Adipocyte (in vitro differentiated cells): Measurements from ENCODE around the gene TMX2.
"Not testable (repeated sequence)": the region's sequence is repeated elsewhere in the genome, so short reads cannot be mapped to it uniquely, and the experiment has no call there.

Experiments
- DNase-seq: peaks from one replicate; pipeline ENCODE4 v3.0.0-alpha.2; 2015; ENCODE audit warnings: low read depth
- H3K27me3 ChIP-seq: replicated peaks from 2 replicates; pipeline ENCODE4 v1.7.0; 2013; ENCODE audit warnings: mild to moderate bottlenecking, low read length, moderate library complexity; ENCODE audit not compliant: control insufficient read depth, insufficient read depth
- H3K36me3 ChIP-seq: 2 replicates; pipeline ENCODE4 v1.7.0; 2013; ENCODE audit warnings: low read length, mild to moderate bottlenecking, moderate library complexity; ENCODE audit not compliant: control insufficient read depth, insufficient read depth, severe bottlenecking
- H3K4me1 ChIP-seq: 2 replicates; pipeline ENCODE4 v1.7.0; 2013; ENCODE audit warnings: mild to moderate bottlenecking, low read length, moderate library complexity; ENCODE audit not compliant: control insufficient read depth, insufficient read depth
- H3K4me3 ChIP-seq: 2 replicates; pipeline ENCODE4 v1.7.0; 2013; ENCODE audit warnings: mild to moderate bottlenecking, low read length, moderate library complexity
- H3K9ac ChIP-seq: 2 replicates; pipeline ENCODE4 v1.7.0; 2013; ENCODE audit warnings: mild to moderate bottlenecking, low read length, moderate library complexity
- H3K9me3 ChIP-seq: 2 replicates; pipeline ENCODE4 v1.7.0; 2013; ENCODE audit warnings: mild to moderate bottlenecking, low read length, moderate library complexity; ENCODE audit not compliant: control insufficient read depth

TMX2 gene

GRCh38 chr11:57716726-57717125 is 4.3 kb downstream of the TMX2 start:
- not testable (repeated sequence) for H3K9me3 ChIP-seq, H3K27me3 ChIP-seq, H3K9ac ChIP-seq, H3K4me3 ChIP-seq, DNase-seq
- Histone ChIP-seq H3K36me3 (peaks cover 11% of the 10 kb centered on the region), H3K4me1 (peaks cover 14% of the 10 kb centered on the region)

- peaks cover 5% of the 10 kb centered on the region for H3K36me3 ChIP-seq
- H3K4me3 ChIP-seq, result no peak overlapping the region
- DNase-seq, result no peak
- peaks cover 4% of the 10 kb centered on the region for H3K4me1 ChIP-seq
- no peaks in the 10 kb centered on the region for H3K27me3 ChIP-seq
- no peak overlapping the region for H3K9ac ChIP-seq
- H3K9me3 ChIP-seq, result no peaks in the 10 kb centered on the region
Measured at GRCh38 chr11:57727185-57727584, 14.8 kb downstream of the TMX2 start.

GRCh38 chr11:57728829-57729228 is 16.4 kb downstream of the TMX2 start:
- no peak overlapping the region for H3K4me3 ChIP-seq
- H3K9ac ChIP-seq, result no peak overlapping the region
- peaks cover 4% of the 10 kb centered on the region for H3K36me3 ChIP-seq
- H3K27me3 ChIP-seq, result no peaks in the 10 kb centered on the region
- no peaks in the 10 kb centered on the region for H3K9me3 ChIP-seq
- DNase-seq, result no peak
- peaks cover 4% of the 10 kb centered on the region for H3K4me1 ChIP-seq

- Histone ChIP-seq H3K4me1 (peaks cover 4% of the 10 kb centered on the region), H3K9ac (no peak overlapping the region), H3K27me3 (no peaks in the 10 kb centered on the region), H3K4me3 (no peak overlapping the region), H3K36me3 (peaks cover 1% of the 10 kb centered on the region), H3K9me3 (no peaks in the 10 kb centered on the region)
- no peak for DNase-seq
Measured at GRCh38 chr11:57729479-57729878, 17.1 kb downstream of the TMX2 start.

GRCh38 chr11:57732661-57733060 is 20.3 kb downstream of the TMX2 start:
- Histone ChIP-seq H3K36me3 (peaks cover 4% of the 10 kb centered on the region), H3K4me3 (no peak overlapping the region), H3K27me3 (no peaks in the 10 kb centered on the region), H3K9ac (no peak overlapping the region), H3K4me1 (no peaks in the 10 kb centered on the region), H3K9me3 (no peaks in the 10 kb centered on the region)
- DNase-seq, result no peak

- peaks cover 28% of the 10 kb centered on the region for H3K36me3 ChIP-seq
- no peak for DNase-seq
- peaks cover 3% of the 10 kb centered on the region for H3K4me1 ChIP-seq
Measured at GRCh38 chr11:57735619-57736298, 23.4 kb downstream of the TMX2 start.

GRCh38 chr11:57741132-57742086 is 29.0 kb downstream of the TMX2 start, which contains the start of gene SELENOH:
Gene SELENOH, plus strand, starts transcription at chr11:57741491. Its CDS starts 105 bp downstream, at chr11:57741596.
- DNase-seq, result peak; percentile 98
- Histone ChIP-seq H3K4me1 (peaks cover 42% of the 10 kb centered on the region), H3K27me3 (no peaks in the 10 kb centered on the region), H3K9ac (peak within 1 kb of the TSS; percentile 98), H3K4me3 (peak within 1 kb of the TSS; percentile 98), H3K36me3 (peaks cover 59% of the 10 kb centered on the region), H3K9me3 (no peaks in the 10 kb centered on the region)

More at GRCh38 chr11:57735619-57736298, 23.4 kb downstream of the TMX2 start:
- H3K4me3 ChIP-seq, result no peak overlapping the region
- no peaks in the 10 kb centered on the region for H3K9me3 ChIP-seq
- no peak overlapping the region for H3K9ac ChIP-seq
- no peaks in the 10 kb centered on the region for H3K27me3 ChIP-seq

- Histone ChIP-seq H3K27me3 (no peaks in the 10 kb centered on the region), H3K4me3 (peak overlapping the region; percentile 98), H3K4me1 (peaks cover 42% of the 10 kb centered on the region), H3K9ac (peak overlapping the region; percentile 98), H3K9me3 (no peaks in the 10 kb centered on the region), H3K36me3 (peaks cover 66% of the 10 kb centered on the region)
- no peak for DNase-seq
Measured at GRCh38 chr11:57742087-57742452, 29.7 kb downstream of the TMX2 start.

GRCh38 chr11:57744357-57744756 is 32.0 kb downstream of the TMX2 start:
- Histone ChIP-seq H3K27me3 (no peaks in the 10 kb centered on the region), H3K9ac (no peak overlapping the region), H3K4me1 (peaks cover 42% of the 10 kb centered on the region), H3K9me3 (no peaks in the 10 kb centered on the region), H3K36me3 (peaks cover 50% of the 10 kb centered on the region), H3K4me3 (no peak overlapping the region)
- no peak for DNase-seq

- DNase-seq, result no peak
- H3K4me1 ChIP-seq, result peaks cover 42% of the 10 kb centered on the region
- H3K36me3 ChIP-seq, result peaks cover 43% of the 10 kb centered on the region
Measured at GRCh38 chr11:57745206-57745605, 32.8 kb downstream of the TMX2 start.

GRCh38 chr11:57746920-57747319 is 34.5 kb downstream of the TMX2 start:
- Histone ChIP-seq H3K9me3 (no peaks in the 10 kb centered on the region), H3K36me3 (peaks cover 47% of the 10 kb centered on the region), H3K4me1 (peaks cover 36% of the 10 kb centered on the region), H3K27me3 (no peaks in the 10 kb centered on the region), H3K4me3 (no peak overlapping the region), H3K9ac (no peak overlapping the region)
- DNase-seq, result no peak

More at GRCh38 chr11:57745206-57745605, 32.8 kb downstream of the TMX2 start:
- Histone ChIP-seq H3K4me3 (no peak overlapping the region), H3K9me3 (no peaks in the 10 kb centered on the region), H3K9ac (no peak overlapping the region), H3K27me3 (no peaks in the 10 kb centered on the region)
